A673 (cell line): ENCODE data around the gene HARS2.

Experiments
- EZH2 ChIP-seq: fragments of 200-600 bp; sonication (generic); IDR thresholded peaks from 2 replicates; pipeline ENCODE4 v1.6.1; 2017; ENCODE audit warnings: borderline replicate concordance, low read depth, mild to moderate bottlenecking, mixed read lengths, antibody characterized with exemption, low read length; ENCODE audit not compliant: poor library complexity, severe bottlenecking
- TF ChIP-seq, protein P1 (sequence below): fragments of 300-800, 200-600 bp; sonication (generic); conservative IDR thresholded peaks from 2 replicates; pipeline ENCODE4 v1.5.1; 2017; ENCODE audit warnings: low read depth, mild to moderate bottlenecking, antibody characterized with exemption, low read length, moderate library complexity, mixed read lengths

DNA sequence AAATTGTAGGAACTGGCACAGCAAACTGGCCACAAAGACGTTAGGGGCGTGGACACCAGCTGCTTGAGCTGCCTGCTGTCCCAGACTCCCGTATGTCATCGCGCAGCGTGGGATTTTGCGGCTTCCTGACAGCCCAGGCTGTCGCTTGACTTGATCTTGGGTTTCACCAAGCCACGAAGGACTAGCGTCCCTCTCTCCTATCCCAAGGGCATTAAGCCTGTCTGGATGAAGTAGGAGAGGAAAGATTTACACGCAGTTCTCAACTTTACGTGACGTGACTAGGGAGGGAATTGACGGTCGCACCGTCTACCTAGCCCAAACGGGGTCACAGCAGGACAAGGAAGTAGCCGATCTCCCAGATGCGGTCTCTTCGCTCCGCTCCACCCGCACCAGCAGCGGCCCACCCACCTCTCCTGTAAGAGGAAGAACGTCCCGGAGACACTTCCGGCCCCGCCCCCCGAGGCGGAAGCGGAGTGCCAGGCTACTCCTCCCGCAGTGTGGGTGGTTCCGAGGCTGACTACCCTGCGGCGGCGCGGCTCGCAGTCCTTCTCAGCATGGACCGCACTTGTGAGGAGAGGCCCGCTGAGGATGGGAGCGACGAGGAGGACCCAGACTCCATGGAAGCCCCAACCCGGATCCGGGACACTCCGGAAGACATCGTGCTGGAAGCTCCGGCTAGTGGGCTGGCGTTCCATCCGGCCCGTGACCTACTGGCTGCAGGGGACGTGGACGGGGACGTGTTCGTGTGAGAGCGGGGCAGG lies 26.7 kb upstream of the HARS2 start, which contains the start of gene WDR55:
- TF ChIP-seq, protein P1, sequence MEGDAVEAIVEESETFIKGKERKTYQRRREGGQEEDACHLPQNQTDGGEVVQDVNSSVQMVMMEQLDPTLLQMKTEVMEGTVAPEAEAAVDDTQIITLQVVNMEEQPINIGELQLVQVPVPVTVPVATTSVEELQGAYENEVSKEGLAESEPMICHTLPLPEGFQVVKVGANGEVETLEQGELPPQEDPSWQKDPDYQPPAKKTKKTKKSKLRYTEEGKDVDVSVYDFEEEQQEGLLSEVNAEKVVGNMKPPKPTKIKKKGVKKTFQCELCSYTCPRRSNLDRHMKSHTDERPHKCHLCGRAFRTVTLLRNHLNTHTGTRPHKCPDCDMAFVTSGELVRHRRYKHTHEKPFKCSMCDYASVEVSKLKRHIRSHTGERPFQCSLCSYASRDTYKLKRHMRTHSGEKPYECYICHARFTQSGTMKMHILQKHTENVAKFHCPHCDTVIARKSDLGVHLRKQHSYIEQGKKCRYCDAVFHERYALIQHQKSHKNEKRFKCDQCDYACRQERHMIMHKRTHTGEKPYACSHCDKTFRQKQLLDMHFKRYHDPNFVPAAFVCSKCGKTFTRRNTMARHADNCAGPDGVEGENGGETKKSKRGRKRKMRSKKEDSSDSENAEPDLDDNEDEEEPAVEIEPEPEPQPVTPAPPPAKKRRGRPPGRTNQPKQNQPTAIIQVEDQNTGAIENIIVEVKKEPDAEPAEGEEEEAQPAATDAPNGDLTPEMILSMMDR: no peak
- TF ChIP-seq EZH2: no peak
